Right forelimb (tissue), 1 donor: ENCODE measurements around the gene FURIN.
"Not testable (repeated sequence)": the region's sequence is repeated elsewhere in the genome, so short reads cannot be mapped to it uniquely, and the experiment has no call there.

ENCODE experiments used
- DNase-seq: peaks from one replicate; pipeline ENCODE4 v3.0.0-alpha.2; 2018

FURIN gene

DNA sequence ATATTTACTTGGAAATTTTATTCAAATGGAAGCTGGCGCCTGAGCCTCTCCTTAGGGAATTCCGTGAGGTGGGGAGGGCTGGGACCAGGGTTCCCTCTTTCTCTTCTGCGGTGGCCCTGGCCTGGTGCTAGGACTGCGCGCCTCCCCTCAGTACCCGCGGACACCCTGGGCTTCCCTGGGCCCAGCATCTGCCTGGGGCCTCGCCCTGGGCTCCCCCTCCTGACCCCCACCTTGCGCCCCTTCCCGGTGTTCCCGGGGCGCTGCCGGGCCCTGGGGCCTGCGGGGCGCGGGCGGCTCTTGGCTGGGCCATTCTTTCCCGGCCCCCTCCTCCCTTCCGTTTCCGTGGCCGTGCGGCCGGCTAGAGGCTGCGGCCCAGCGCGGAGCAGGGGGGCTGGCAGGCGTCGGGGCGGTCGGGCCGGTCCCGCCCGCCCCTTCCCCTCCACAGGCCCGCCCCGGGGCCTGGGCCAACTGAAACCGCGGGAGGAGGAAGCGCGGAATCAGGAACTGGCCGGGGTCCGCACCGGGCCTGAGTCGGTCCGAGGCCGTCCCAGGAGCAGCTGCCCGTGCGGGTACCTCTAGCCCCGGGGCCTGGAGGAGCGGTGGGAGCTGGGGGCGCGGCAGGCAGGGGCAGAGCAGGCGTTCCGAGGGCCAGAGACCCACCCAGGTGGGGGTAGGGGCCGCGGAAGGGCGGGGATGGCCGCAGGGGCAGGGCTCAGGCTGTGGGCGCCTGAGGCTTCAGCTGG, 15.8 kb downstream of the FURIN start, which contains the start of gene FES:
TSS of gene FES (plus strand) at position 529 of the 743 bp plus-strand sequence. CDS start 542 bp downstream, outside the sequence.
- DNase-seq, result peak; percentile 85

DNA sequence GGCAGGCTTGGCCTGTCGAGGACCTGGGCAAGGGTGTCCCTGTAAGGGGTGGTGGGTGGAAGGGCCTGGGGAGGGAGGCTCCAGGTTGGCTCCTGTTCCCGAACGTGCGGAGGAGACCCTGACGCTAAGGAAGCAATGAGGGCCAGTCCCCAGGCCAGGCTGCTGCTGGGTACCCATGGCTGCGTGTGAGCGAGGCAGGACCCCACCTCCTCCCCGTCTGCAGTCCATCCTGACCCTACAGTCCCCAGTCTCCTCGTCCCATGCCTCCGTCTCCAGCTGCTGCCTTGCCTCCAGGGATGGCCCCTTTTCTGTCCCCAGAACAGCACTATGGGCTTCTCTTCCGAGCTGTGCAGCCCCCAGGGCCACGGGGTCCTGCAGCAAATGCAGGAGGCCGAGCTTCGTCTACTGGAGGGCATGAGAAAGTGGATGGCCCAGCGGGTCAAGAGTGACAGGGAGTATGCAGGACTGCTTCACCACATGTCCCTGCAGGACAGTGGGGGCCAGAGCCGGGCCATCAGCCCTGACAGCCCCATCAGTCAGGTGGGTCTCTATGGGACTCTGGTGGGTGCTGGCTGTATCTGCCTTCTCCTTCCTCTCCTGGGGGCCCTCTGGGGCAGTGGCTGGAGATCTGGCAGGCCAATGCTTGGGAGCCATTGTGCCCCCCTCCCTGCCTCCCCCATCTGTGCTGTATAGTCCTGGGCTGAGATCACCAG, 16.5 kb downstream of the FURIN start:
- DNase-seq, result no peak

DNA sequence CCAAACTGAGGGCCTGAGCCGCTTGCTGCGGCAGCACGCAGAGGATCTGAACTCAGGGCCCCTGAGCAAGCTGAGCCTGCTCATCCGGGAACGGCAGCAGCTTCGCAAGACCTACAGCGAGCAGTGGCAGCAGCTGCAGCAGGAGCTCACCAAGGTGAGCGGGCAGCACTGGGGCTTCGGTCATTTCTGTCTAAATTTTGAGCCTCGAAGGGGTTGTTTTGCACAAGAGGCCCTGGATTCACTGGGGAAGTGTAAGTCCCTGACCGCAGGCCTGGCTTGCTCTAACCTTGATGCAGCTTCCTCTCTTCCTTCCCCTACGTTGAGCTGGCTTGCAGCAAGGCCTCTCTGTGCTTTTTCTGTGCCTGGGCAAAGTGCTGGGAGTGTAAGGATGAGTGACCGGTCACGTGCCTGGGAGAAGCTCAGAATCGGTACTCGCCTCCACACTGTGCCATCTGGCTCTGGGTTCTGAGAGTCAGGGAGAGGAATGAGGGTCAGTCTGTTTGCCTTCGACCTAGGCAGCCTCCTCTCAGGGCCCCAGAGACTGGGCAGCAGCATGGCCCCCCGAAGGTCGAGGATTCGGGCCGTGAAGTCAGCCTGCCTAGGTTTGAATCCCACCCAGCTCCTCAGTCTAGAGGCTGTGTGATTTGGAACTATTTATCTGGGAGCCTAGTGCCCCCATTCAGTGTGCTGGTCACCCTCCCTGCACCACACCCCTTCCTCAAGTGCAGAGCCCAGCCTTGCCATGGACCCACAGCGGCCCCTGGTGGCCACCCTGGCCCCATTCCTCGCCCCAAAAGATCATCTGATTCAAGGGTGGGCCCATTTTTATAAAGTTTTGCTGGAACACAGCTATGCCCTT, 17.3 kb downstream of the FURIN start:
- peak; percentile 90 for DNase-seq

- DNase-seq, result no peak
Observed at GRCh38 chr15:90886291-90886614, 17.9 kb downstream of the FURIN start.

DNA sequence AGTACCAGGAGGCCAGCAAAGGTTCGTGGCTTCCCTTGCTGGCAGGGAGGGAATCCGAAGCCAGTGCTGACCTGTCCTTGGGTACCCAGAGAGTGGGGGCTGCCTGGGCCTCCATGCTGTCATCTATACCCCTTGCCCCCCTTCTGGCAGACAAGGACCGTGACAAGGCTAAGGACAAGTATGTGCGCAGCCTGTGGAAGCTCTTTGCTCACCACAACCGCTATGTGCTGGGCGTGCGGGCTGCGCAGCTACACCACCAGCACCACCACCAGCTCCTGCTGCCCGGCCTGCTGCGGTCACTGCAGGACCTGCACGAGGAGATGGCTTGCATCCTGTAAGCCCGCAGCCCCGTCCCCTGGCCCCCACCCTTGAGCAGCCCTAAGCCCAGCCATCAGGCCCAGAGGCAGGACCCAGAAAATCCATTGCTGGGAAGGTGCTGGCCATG, 18.7 kb downstream of the FURIN start:
- DNase-seq, result no peak

- no peak for DNase-seq
Observed at GRCh38 chr15:90889313-90889730, 20.9 kb downstream of the FURIN start.

DNA sequence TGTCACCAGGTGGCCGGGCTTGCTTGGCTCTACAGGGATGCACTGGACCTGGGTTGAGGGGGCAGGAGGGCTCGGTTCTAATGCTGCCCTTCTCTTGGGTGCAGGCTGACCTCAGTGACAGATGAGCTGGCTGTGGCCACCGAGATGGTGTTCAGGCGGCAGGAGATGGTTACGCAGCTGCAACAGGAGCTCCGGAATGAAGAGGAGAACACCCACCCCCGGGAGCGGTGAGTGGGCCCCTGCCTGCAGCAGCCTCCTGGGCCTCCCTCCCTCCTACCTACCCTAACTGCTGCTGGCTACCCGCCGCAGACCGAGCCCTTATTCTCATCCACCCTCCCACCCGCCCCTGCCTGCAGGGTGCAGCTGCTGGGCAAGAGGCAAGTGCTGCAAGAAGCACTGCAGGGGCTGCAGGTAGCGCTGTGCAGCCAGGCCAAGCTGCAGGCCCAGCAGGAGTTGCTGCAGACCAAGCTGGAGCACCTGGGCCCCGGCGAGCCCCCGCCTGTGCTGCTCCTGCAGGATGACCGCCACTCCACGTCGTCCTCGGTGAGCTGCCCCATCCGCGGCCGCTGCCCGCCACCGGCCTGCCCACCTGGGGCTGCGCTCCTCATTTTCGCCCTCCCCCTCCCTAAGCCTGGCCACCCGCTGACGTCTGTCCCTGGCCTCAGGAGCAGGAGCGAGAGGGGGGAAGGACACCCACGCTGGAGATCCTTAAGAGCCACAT, 21.5 kb downstream of the FURIN start:
- DNase-seq, result no peak

DNA sequence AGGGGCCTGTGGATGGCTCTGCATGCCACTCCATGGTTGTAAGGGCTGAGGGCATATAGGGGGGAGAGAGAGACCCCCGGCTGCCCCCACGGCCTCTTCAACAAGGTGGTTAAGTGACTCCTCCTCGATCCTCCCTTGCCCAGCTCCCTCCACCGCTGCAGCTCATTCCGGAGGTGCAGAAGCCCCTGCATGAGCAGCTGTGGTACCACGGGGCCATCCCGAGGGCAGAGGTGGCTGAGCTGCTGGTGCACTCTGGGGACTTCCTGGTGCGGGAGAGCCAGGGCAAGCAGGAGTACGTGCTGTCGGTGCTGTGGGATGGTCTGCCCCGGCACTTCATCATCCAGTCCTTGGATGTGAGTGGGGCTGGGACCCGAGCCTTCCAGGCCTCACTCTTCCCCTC, 22.5 kb downstream of the FURIN start:
- DNase-seq, result no peak

DNA sequence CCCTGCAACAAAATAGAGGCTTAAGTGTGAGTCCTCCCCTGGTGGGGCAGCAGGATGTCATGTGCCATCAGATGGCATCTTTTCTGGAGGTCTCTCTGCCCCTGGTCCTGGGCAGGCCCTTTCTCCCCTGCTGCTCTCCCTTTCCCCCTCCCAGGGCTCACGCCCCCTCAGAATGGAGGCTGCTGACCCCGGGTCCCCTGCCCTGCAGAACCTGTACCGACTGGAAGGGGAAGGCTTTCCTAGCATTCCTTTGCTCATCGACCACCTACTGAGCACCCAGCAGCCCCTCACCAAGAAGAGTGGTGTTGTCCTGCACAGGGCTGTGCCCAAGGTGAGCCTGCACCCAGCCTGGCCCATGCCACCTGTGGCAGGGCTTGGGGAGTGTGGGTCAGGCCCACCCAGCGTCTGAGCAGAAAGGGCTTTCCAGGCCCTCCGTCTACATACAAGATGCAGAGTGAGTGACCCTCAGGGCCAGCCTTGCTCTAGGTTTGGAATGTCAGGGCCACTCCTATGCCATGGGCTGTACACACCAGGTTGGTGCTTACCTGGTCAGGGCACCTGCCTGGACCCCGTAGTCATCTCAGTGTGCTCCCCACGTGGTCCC, 23.1 kb downstream of the FURIN start:
- DNase-seq, result no peak

- DNase-seq, result no peak
Observed at GRCh38 chr15:90892023-90892422, 23.6 kb downstream of the FURIN start.

- no peak for DNase-seq
Observed at GRCh38 chr15:90892498-90893174, 24.2 kb downstream of the FURIN start.

- no peak for DNase-seq
Observed at GRCh38 chr15:90893175-90894090, 25.0 kb downstream of the FURIN start.

GRCh38 chr15:90895571-90896117, 27.3 kb downstream of the FURIN start:
- no peak for DNase-seq

- not testable (repeated sequence) for DNase-seq
Observed at GRCh38 chr15:90897131-90897655, 28.8 kb downstream of the FURIN start.

DNA sequence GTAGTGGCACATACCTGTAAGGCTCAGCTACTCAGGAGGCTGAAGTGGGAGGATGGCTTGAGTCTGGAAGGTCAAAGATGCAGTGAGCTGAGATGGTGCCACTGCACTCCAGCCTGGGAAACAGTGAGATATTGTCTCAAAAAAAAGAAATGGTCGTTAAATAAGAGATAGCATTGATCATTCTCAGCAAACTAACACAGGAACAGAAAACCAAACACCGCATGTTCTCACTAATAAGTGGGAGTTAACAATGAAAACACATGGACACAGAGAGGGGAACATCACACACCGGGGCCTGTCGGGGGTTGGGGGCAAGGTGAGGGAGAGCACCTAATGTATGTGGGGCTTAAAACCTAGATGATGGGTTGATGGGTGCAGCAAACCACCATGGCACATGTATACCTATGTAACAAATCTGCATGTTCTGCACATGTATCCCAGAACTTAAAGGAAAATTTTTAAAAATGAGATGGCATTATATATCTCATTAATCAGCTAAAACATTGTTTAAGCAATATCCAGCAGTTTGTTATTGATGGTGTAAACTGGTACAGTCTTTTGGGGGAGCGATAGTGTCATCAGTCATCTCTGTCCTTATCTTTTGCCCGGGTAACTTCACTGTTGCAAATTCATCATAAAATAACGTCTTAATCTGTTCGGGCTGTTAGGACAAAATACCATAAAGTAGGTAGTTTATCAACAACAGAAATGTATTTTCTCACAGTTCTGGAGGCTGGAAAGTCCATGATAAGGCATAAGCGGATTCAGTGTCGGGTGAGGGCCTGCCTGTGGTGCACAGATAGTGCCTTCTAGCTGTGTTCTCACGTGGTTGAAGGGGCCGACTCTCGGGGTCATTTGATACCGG, 33.0 kb downstream of the FURIN start:
- DNase-seq, result no peak

DNA sequence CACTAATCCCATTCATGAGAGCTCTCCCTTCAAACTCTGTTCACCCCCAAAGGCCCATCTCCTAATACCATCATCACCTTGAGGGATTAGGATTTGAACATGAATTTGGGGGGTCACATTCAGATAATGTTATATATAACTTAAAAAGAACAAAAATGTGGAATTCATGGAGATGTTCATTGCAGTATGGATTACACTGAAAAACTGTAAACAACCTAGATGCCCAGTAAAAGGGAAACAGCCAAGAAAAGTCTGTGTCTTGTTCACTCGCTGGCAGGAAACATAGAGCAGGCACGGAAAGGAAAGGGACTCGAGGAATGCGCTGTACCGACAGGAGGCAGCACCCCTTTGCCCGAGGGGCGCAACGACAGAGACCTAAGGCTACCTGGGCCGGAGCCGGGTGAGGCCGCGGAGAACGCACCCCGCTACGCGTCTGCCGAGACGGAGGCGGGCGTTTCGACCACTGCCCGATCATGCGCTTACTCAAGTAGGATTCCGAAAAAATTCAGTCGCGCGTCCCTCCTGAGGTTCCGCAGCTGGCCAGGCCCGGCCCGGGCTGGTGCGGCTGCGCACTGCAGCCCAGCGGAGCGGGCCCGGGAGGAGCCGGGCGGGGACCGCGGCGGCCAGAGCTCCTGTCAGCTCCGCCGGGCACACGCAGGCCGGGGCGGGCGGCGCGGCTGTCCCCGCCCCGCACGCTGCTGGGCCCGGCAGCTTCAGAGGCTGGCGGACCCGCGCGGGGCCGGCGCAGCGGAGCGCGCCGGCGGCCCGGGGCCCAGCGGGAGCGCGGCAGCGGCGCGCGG, 33.9 kb downstream of the FURIN start:
- peak; percentile 86 for DNase-seq

DNA sequence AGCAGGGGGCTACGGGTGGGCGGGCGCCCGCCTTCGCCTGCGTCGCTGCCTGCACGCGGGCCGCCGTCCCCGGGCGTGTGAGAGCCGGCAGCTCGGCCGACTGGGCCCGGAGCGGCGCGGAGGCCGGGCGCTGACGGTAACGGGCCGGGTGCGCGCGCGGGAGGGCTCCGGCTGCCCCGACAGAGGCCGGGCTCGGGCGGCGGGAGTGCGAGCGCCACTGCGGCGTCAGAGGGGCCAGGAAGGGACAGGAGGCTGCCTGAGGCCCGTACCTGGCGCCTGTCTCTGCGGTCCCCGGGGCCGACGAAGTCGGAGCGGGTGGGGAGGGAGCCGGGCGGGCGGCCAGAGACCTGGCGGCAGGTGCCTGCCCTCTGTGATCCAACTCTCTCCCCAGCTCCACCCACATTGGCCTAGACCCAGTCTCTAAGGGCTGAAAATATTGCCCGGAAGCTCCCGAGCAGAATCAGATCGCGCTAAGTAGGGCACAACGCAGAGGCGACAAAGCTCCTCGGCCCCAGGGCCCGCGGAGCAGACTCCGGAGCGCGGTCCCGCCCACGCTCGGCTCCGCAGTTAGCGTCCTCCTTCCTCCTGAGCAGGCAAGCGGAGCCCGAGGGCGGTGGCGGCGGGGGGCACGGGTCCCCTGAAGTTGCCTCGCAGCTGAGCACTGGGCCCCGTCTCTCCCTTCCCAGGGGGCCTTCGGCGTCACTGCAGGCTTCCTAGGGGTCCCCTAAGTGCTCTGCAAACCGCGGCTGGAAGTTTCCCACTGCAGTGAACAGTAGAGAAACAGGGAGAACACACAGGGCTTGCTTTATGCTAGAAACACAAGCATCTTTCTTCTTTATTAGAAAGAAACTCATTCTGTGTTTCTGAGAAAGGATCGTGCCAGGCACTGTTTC, 34.7 kb downstream of the FURIN start, which contains the start of gene MAN2A2:
TSS of gene MAN2A2 (plus strand) at position 463 of the 893 bp plus-strand sequence. CDS start 906 bp downstream, outside the sequence.
- DNase-seq, result peak; percentile 77
